PC-9 (cell line): ENCODE measurements around the gene FASLG. TPM values are rescaled to one million over a fixed set of nuclear protein-coding genes. Genes with fewer than 3 reads are reported as not detected.
"Not testable (repeated sequence)": the region's sequence is repeated elsewhere in the genome, so short reads cannot be mapped to it uniquely, and the experiment has no call there.

Experiments
- BruUV-seq: library from RNA; stranded (reverse); fragments of 400-500 nt; replicated peaks from 2 replicates; lab custom pipeline; 2021; lab: Mats Ljungman, UMichigan
- CTCF ChIA-PET: fragments of 300-600 bp; sonication (Branson Sonifier 250); formaldehyde crosslinking; loops from one replicate; lab custom pipeline; 2022; ENCODE audit warnings: antibody characterized with exemption; lab: Charles Lee
- POLR2A ChIA-PET: fragments of 300-600 bp; sonication (Branson Sonifier 250); formaldehyde crosslinking; loops from one replicate; lab custom pipeline; 2022; ENCODE audit warnings: antibody characterized with exemption; ENCODE audit not compliant: unreplicated experiment; lab: Charles Lee
- DNase-seq, 2 experiments: peaks; one replicate each; pipeline versions ENCODE4 v3.0.0 to v3.0.0-alpha.2; 2015 to 2022; ENCODE audit warnings: mixed read lengths in 1 of 2
- H2AFZ ChIP-seq: fragments of 200-600 bp; sonication (generic); 2 replicates; pipeline ENCODE4 v1.8.1; 2017; ENCODE audit warnings: antibody characterized with exemption
- H3F3A ChIP-seq: fragments of 200-600 bp; sonication (generic); 2 replicates; pipeline ENCODE4 v1.8.1; 2017; ENCODE audit warnings: antibody characterized with exemption, mild to moderate bottlenecking, low read depth; ENCODE audit not compliant: insufficient read depth
- H3K27ac ChIP-seq: fragments of 200-600 bp; sonication (generic); 2 replicates; pipeline ENCODE4 v1.6.1; 2016; ENCODE audit warnings: mixed run types
- H3K27me3 ChIP-seq: fragments of 200-600 bp; sonication (generic); 2 replicates; pipeline ENCODE4 v1.6.1; 2016; ENCODE audit warnings: low read depth, mixed run types; ENCODE audit not compliant: insufficient read depth
- H3K36me3 ChIP-seq: fragments of 200-600 bp; sonication (generic); 2 replicates; pipeline ENCODE4 v1.6.1; 2016; ENCODE audit warnings: low read depth, mixed run types
- H3K4me1 ChIP-seq: fragments of 200-600 bp; sonication (generic); replicated peaks from 2 replicates; pipeline ENCODE4 v1.6.1; 2016; ENCODE audit warnings: mixed run types; ENCODE audit not compliant: insufficient read depth
- H3K4me2 ChIP-seq: fragments of 200-600 bp; sonication (generic); 2 replicates; pipeline ENCODE4 v1.6.1; 2017; ENCODE audit warnings: mixed run types
- H3K4me3 ChIP-seq: fragments of 200-600 bp; sonication (generic); 2 replicates; pipeline ENCODE4 v1.6.1; 2016; ENCODE audit warnings: mixed run types
- H3K79me2 ChIP-seq: fragments of 200-600 bp; sonication (generic); 2 replicates; pipeline ENCODE4 v1.6.1; 2017; ENCODE audit warnings: low read depth, mixed run types
- H3K9me2 ChIP-seq: fragments of 200-600 bp; sonication (generic); 2 replicates; pipeline ENCODE4 v1.8.1; 2017; ENCODE audit warnings: mild to moderate bottlenecking; ENCODE audit not compliant: insufficient read depth
- H3K9me3 ChIP-seq: fragments of 200-600 bp; sonication (generic); 2 replicates; pipeline ENCODE4 v1.8.1; 2016; ENCODE audit warnings: low read depth; ENCODE audit not compliant: insufficient read depth
- H4K20me1 ChIP-seq: fragments of 200-600 bp; sonication (generic); 2 replicates; pipeline ENCODE4 v1.8.1; 2017; ENCODE audit not compliant: insufficient read depth
- EZH2 ChIP-seq: fragments of 200-600 bp; sonication (generic); IDR thresholded peaks from 2 replicates; pipeline ENCODE4 v1.8.0; 2017; ENCODE audit warnings: antibody characterized with exemption, low read depth
- intact Hi-C: fragments of 100-400 bp; cut with micrococcal nuclease; formaldehyde crosslinking; loops from one replicate; pipeline ENCODE4 v1.10.0; 2022; ENCODE audit not compliant: unreplicated experiment
- total RNA-seq: library from RNA; stranded (reverse); gene quantifications from 2 replicates; pipeline ENCODE4 v1.2.3, GENCODE V29; 2021
- TF ChIP-seq, protein P1 (sequence below): fragments of 200-600 bp; sonication (generic); conservative IDR thresholded peaks from 2 replicates; pipeline ENCODE4 v1.6.1; 2017; ENCODE audit warnings: mixed run types, antibody characterized with exemption, mild to moderate bottlenecking, moderate library complexity

Gene FASLG
- total RNA-seq, 1 experiment from 2014 or later, result not detected

DNA sequence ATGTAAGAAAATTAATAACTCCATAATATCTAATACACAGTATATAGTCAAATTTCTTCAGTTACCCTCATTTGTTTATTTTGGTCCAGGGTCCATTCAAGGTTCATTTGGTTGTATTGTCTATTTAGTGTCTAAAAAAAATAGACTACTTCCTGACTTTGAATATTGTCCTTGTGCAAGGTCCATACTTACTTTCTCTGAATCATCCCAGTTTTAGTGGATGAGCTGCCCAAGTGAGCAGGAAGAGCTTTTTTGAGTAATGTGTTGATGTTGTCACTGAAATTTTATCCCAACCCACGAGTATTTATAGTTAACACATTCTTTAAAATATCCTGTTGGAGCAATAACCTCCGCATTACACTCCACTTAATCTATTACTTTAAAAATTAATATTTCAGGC, 45.6 kb upstream of the FASLG start:
- DNase-seq, result no peak
- Histone ChIP-seq H3F3A (peaks cover 3% of the 10 kb centered on the region; the same call in 1 of the 2 replicates), H3K27me3 (no peaks in the 10 kb centered on the region), H4K20me1 (no peaks in the 10 kb centered on the region), H3K4me2 (no peak overlapping the region), H3K27ac (no peak overlapping the region), H3K4me1 (no peaks in the 10 kb centered on the region), H3K9me2 (no peaks in the 10 kb centered on the region), H3K4me3 (no peak overlapping the region), H3K36me3 (peaks cover 12% of the 10 kb centered on the region), H2AFZ (no peak overlapping the region), H3K9me3 (peaks cover 13% of the 10 kb centered on the region; the same call in 1 of the 2 replicates), H3K79me2 (no peaks in the 10 kb centered on the region)
- TF ChIP-seq EZH2, result no peak
- TF ChIP-seq, protein P1, sequence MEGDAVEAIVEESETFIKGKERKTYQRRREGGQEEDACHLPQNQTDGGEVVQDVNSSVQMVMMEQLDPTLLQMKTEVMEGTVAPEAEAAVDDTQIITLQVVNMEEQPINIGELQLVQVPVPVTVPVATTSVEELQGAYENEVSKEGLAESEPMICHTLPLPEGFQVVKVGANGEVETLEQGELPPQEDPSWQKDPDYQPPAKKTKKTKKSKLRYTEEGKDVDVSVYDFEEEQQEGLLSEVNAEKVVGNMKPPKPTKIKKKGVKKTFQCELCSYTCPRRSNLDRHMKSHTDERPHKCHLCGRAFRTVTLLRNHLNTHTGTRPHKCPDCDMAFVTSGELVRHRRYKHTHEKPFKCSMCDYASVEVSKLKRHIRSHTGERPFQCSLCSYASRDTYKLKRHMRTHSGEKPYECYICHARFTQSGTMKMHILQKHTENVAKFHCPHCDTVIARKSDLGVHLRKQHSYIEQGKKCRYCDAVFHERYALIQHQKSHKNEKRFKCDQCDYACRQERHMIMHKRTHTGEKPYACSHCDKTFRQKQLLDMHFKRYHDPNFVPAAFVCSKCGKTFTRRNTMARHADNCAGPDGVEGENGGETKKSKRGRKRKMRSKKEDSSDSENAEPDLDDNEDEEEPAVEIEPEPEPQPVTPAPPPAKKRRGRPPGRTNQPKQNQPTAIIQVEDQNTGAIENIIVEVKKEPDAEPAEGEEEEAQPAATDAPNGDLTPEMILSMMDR, result no peak
- ChIA-PET POLR2A (no interaction called here), CTCF (no interaction called here)
- no TSS peak for BruUV-seq
- intact Hi-C loops, result no loop called here

DNA sequence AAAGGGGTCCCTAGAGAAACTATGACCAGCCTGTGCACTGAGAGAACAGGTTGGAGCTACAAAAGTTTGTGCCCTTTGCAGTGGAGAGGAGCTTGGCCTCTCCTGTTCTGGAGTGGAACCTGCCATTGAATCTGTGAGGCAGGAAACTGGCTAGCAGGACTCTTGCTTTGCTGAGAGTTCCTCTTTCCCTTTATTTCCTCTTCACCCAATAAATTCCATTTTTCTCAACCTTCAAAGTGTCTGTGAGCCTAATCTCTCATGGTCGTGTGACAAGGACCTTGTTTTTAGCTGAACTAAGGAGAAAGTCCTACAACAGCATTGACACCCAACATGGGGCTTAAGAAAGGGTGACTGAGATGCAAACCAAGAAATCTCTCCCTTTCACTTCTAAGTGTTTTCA, 42.7 kb upstream of the FASLG start:
- no peak for TF ChIP-seq EZH2
- TF ChIP-seq, protein P1, result no peak
- H3K36me3 ChIP-seq, result peaks cover 4% of the 10 kb centered on the region; the same call in 1 of the 2 replicates

DNA sequence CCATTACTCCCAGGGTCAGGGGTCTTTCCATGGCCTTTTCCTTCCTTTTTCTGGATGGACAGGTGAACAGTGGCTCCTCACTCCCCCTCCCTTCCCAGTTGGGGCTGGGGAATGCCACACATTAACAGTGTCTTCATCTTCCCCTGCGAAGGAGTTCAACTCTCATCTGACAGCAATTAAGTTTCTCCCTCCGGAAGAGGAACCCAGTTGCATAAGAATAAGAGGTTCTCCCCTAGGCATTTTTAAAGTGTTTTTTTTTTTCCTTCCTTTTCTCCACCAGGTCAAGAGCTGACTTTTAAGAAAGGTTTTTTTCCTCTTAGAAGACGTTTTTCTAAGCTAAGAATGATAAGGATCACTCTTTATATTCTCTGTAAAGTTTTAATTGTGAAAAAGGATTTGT, 42.3 kb upstream of the FASLG start:
- POLR2A ChIA-PET, result no interaction called here
- no peak overlapping the region for H3K27ac ChIP-seq
- no peak overlapping the region for H3K4me2 ChIP-seq
- TF ChIP-seq, protein P1, result no peak
- no peak for TF ChIP-seq EZH2
- H3K27me3 ChIP-seq, result no peaks in the 10 kb centered on the region
- H3K9me3 ChIP-seq, result peaks cover 45% of the 10 kb centered on the region
- CTCF ChIA-PET, result no interaction called here
- no peak overlapping the region for H3K4me3 ChIP-seq
- H2AFZ ChIP-seq, result no peak overlapping the region
- H3F3A ChIP-seq, result peaks cover 3% of the 10 kb centered on the region; the same call in 1 of the 2 replicates
- H3K4me1 ChIP-seq, result no peaks in the 10 kb centered on the region
- H4K20me1 ChIP-seq, result no peaks in the 10 kb centered on the region
- no TSS peak for BruUV-seq
- DNase-seq, result no peak
- 0 out of 2 replicates have a peak, but pooled peaks cover under 1% of the 10 kb centered on the region for H3K36me3 ChIP-seq
- H3K79me2 ChIP-seq, result no peaks in the 10 kb centered on the region
- H3K9me2 ChIP-seq, result no peaks in the 10 kb centered on the region
- intact Hi-C loops, result no loop called here

More for the DNA sequence above, 42.7 kb upstream of the FASLG start:
- H3K4me2 ChIP-seq, result no peak overlapping the region
- no peaks in the 10 kb centered on the region for H3K9me2 ChIP-seq
- no peak overlapping the region for H3K27ac ChIP-seq
- no peak for DNase-seq
- intact Hi-C loops, result no loop called here
- H2AFZ ChIP-seq, result no peak overlapping the region
- BruUV-seq, result no TSS peak
- H3K79me2 ChIP-seq, result no peaks in the 10 kb centered on the region
- peaks cover 3% of the 10 kb centered on the region; the same call in 1 of the 2 replicates for H3F3A ChIP-seq
- H3K27me3 ChIP-seq, result no peaks in the 10 kb centered on the region
- H4K20me1 ChIP-seq, result no peaks in the 10 kb centered on the region
- H3K9me3 ChIP-seq, result peaks cover 41% of the 10 kb centered on the region
- POLR2A ChIA-PET, result no interaction called here
- CTCF ChIA-PET, result no interaction called here
- no peak overlapping the region for H3K4me3 ChIP-seq
- H3K4me1 ChIP-seq, result no peaks in the 10 kb centered on the region

DNA sequence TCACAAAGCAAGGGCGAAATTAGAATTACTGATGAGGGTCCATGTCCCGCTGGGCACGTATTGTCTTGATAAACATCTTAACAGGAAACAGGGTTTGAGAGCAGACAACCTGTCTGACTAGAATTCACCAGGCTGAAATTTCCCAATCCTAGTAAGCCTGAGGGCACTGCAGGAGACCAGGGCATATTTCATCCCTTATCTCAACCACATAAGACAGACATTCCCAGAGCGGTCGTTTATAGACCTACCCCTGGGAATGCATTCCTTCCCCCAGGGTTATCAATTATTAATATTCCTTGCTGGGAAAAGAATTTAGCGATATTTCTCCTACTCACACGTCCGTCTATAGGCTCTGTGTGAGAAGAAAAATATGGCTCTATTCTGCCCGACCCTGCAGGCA, 38.3 kb upstream of the FASLG start:
- intact Hi-C loops, CTCF ChIA-PET: not testable (repeated sequence)

More for the DNA sequence above, 38.3 kb upstream of the FASLG start:
- H3K27me3 ChIP-seq, H3K9me2 ChIP-seq, H2AFZ ChIP-seq, H3K79me2 ChIP-seq, H3K4me1 ChIP-seq, POLR2A ChIA-PET, BruUV-seq, H3K4me3 ChIP-seq, H3K27ac ChIP-seq, H3K4me2 ChIP-seq, H4K20me1 ChIP-seq, H3K36me3 ChIP-seq, DNase-seq, H3F3A ChIP-seq: not testable (repeated sequence)
- peaks cover 39% of the 10 kb centered on the region for H3K9me3 ChIP-seq
